Aortic smooth muscle cell (primary cell): ENCODE data around the gene GALNT17. TPM values are rescaled to one million over a fixed set of nuclear protein-coding genes. Genes with fewer than 3 reads are reported as not detected.

Experiments
- total RNA-seq: library from RNA; depleted of rRNA; stranded (reverse); fragments of >200 nt; gene quantifications from 2 replicates; pipeline ENCODE4 v1.2.3, GENCODE V29; 2014

Gene GALNT17
- total RNA-seq, result not detected in 2 replicates

DNA sequence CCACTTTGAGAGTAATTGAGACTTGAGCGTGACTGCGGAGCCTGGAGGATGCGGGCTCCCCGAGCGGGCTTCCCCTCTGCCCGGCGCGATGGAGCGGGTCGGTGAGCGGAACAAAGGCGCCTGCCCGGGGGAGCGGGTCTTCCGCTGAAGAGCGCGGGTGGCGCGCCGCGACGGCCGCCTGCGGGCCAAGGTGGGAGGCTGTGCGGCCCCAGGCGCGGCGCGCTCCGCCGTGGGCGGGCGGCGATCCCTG, at the start of gene GALNT17:
GALNT17 (plus strand) TSS at position 18 of the 250 bp plus-strand sequence.

